Sigmoid colon (tissue), 3 donors: ENCODE measurements around the gene CRABP1.

ENCODE experiments used
- POLR2A ChIP-seq, 2 donors: fragments of 450-650 bp; IDR thresholded peaks; one replicate each; pipeline ENCODE4 v1.6.1; 2016; ENCODE audit warnings: antibody characterized with exemption in 2 of 2, mild to moderate bottlenecking in 2 of 2, moderate library complexity in 2 of 2
- TF ChIP-seq, protein P1 (sequence below), 4 experiments: fragments of 450-650 bp in 3 of 4; fragments of 200-600 bp in 1 of 4; IDR thresholded peaks; one replicate each; pipeline ENCODE4 v1.5.1; 2016 to 2019; ENCODE audit warnings: antibody characterized with exemption in 4 of 4, mild to moderate bottlenecking in 3 of 4, moderate library complexity in 2 of 4

DNA sequence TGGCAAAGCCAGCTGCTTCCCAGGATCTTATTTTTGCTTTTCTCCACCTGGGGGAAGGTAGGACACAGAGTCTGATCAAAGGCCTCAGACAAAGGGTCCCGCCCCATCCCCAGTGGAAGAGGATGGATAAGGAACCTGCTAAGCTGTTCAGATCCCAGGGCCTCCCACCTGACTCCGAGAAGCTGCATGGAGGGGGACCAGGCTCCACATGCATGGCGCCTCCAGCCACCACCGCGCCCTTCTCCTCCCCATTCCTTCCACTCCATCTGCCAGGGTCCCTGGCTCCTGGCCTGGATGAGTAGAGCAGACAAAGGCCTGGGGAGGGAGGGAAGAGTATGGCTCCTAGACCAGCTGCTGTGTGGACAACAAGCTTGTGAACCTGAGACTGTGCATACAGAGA lies 20.0 kb upstream of the CRABP1 start:
- TF ChIP-seq, protein P1, sequence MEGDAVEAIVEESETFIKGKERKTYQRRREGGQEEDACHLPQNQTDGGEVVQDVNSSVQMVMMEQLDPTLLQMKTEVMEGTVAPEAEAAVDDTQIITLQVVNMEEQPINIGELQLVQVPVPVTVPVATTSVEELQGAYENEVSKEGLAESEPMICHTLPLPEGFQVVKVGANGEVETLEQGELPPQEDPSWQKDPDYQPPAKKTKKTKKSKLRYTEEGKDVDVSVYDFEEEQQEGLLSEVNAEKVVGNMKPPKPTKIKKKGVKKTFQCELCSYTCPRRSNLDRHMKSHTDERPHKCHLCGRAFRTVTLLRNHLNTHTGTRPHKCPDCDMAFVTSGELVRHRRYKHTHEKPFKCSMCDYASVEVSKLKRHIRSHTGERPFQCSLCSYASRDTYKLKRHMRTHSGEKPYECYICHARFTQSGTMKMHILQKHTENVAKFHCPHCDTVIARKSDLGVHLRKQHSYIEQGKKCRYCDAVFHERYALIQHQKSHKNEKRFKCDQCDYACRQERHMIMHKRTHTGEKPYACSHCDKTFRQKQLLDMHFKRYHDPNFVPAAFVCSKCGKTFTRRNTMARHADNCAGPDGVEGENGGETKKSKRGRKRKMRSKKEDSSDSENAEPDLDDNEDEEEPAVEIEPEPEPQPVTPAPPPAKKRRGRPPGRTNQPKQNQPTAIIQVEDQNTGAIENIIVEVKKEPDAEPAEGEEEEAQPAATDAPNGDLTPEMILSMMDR (IDR thresholded peaks at IDR 0.05): no peak
- TF ChIP-seq POLR2A (IDR thresholded peaks at IDR 0.05): no peak
